Coronary artery (tissue), 2 donors: ENCODE data around the gene TM9SF3.

Source experiments
- DNase-seq: peaks from one replicate; pipeline ENCODE4 v3.0.0-alpha.2; 2017; ENCODE audit warnings: low spot score
- H3K27ac ChIP-seq, 2 donors: fragments of 200-600 bp; sonication (generic); one replicate each; pipeline ENCODE4 v1.5.1; 2016 to 2019
- H3K4me3 ChIP-seq: fragments of 200-600 bp; sonication (generic); 2 replicates; pipeline ENCODE4 v1.5.1; 2016; ENCODE audit warnings: mild to moderate bottlenecking, moderate library complexity
- TF ChIP-seq, protein P1 (sequence below): fragments of 200-600 bp; sonication (generic); IDR thresholded peaks from one replicate; pipeline ENCODE4 v1.5.1; 2019; ENCODE audit warnings: antibody characterized with exemption

Gene TM9SF3

DNA sequence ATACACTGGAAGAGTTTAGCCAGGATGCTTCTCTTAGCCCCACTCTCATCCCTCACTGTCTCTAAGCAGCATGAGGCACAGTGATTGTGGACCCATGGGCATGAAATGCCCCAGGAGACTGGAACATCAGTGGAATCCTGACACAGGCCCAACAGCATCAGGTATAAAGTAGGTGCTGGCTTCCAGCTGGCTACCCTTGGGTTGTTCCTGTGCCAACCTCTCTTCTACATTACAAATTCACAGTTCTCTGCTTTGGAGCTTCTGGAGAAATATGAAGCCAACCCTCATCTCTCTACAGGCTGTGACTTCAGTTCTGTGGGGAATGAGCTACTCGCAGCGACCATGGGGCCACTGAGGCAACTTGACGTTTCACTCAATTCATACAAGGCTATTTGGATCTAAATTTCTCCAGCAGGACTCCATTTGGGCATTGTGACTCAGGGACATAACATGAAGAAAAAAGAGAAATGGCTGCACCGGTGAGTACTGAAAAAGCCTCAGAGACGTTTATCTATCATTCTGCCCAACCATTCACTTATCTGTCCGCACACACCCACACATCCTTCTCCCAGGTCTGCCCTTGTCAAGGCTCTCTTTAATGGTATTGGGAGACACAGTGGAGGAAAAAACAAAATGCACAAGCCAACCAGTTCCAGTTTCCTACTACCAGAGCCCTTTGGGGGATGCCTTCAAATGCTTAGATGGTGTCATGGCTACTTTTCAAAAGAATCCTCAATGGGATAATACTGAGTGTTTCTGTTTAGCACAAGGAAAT is 35.4 kb upstream of the TM9SF3 start:
- Histone ChIP-seq H3K27ac (no peak overlapping the region), H3K4me3 (no peak overlapping the region)
- DNase-seq: no peak
- TF ChIP-seq, protein P1, sequence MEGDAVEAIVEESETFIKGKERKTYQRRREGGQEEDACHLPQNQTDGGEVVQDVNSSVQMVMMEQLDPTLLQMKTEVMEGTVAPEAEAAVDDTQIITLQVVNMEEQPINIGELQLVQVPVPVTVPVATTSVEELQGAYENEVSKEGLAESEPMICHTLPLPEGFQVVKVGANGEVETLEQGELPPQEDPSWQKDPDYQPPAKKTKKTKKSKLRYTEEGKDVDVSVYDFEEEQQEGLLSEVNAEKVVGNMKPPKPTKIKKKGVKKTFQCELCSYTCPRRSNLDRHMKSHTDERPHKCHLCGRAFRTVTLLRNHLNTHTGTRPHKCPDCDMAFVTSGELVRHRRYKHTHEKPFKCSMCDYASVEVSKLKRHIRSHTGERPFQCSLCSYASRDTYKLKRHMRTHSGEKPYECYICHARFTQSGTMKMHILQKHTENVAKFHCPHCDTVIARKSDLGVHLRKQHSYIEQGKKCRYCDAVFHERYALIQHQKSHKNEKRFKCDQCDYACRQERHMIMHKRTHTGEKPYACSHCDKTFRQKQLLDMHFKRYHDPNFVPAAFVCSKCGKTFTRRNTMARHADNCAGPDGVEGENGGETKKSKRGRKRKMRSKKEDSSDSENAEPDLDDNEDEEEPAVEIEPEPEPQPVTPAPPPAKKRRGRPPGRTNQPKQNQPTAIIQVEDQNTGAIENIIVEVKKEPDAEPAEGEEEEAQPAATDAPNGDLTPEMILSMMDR: no peak

DNA sequence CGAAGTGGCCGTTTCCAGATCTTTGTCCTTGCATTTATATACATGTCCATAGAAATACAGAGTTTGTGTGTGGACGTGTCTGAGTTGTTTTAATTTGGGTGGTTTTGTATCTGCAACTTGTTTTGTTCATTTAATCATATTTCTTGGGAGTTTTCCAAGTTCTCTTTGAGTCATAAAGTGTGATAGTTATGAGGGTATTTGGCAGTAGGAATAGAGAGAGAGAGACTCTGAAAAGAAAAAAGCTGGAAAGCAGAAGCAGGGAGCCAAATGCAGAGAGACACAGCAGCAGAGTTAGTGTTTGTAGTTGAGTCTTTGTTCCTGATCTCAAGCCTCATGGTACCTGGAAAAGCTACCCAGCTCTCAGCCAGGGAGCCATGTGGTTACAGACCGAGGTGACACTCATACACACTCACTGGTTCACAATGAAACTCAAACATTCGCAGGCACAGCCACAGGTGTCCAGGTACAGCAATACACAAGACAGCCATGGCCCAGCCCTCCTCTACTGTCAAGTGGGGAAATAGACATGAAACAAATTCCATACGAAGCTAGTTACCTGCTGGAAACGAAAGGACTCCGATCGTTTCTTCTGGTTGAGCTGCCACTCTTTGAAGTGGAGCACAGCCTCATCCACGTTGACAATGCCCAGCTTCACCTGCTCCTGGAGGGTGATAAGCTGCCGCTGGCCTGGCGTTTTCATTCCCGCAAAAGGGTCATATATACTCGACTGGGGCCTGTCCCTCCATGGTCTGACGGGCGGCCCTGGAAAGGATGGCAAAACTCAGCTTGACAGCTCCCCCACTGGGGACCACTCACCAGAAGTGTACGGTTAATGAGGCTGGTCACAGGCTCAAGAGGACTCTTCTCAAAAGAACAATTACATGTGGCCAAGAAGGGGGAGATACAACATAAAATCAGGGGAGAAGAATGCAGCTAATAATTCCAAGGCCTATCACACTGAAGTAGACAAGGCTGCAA is 33.3 kb upstream of the TM9SF3 start:
- no peak for DNase-seq
- H3K27ac ChIP-seq: no peak overlapping the region
- TF ChIP-seq, protein P1: no peak
- H3K4me3 ChIP-seq: no peak overlapping the region

DNA sequence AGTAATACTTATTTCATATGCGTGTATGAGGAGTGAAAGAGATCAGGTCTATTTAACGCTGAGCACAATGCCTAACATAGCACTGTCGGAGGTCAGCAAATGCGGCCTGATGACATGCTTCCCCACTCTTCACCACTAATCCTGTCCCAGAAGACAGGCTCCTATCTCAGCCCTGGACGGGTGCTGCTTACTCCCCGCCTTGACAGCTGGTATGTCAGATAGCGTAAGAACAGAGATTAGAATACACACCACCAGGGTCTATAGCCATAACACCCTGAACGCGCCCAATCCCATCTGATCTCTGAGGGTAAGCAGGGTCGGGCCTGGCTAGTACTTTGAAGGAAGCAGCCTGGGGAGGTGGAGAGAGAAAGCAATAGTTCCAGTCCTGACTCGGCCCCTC is 32.3 kb upstream of the TM9SF3 start:
- H3K27ac ChIP-seq: no peak overlapping the region
- TF ChIP-seq, protein P1: no peak
- DNase-seq: no peak

DNA sequence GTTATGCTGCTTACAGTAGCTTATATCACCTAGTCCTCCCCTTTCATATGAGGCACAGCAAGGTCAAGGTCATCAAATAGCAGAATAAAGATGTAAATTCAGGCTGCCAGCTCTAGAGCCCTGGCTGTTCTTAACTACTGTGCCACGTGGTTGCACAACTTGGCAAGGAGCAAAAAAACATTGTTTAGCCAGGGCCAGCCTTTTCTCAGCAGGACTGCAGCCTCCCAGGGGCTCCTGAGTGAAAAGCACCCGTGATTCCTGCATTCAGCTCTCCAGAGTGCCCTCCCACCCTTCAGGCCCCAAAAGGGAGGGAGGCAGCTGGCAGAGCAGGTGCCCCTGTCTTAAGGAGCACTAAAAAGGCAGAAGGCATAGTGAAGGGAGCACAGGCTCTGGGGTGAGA is 31.8 kb upstream of the TM9SF3 start:
- H3K27ac ChIP-seq: no peak overlapping the region
- DNase-seq: no peak
- H3K4me3 ChIP-seq: no peak overlapping the region
- TF ChIP-seq, protein P1: no peak

More for the DNA sequence above, 32.3 kb upstream of the TM9SF3 start:
- no peak overlapping the region for H3K4me3 ChIP-seq

DNA sequence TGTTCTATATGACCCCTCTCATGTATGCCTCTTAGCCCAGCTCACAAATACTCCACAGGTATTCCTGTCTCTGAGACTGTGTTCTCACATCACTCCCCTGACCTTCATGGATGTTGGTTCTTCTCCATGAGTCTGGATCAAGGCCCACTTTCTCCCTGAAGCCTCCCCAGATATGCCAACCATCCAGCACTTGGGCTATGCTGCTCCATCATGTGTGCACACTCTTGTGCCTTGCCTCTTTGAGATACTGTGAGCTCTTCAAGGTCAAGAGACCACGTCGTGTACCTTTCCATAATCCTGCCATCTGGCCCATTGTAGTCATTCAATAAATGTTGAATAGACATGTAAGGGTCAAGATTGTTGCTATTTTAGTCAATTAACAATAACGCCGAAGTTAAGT is 30.1 kb upstream of the TM9SF3 start:
- TF ChIP-seq, protein P1: no peak
- Histone ChIP-seq H3K27ac (no peak overlapping the region), H3K4me3 (no peak overlapping the region)
- DNase-seq: no peak

DNA sequence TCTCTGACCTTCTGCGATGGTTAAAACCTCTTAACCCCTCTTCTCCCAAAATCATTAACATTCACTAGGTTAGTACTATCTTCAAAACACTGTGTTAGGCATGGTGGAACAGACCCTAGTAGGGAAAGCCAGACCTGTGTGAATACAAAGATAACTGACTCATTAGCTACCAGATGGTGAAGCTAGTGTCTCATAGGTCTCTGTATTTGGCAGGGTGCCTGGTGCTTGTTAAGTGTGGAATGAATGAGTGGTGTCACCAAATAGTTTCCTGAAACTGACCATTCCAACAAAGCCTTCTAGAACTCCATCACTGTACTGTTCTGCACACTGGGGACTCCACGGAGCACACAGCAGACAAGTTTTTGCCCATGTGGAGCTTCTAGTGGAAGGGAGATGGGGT is 27.7 kb upstream of the TM9SF3 start:
- Histone ChIP-seq H3K27ac (no peak overlapping the region), H3K4me3 (no peak overlapping the region)
- DNase-seq: no peak
- TF ChIP-seq, protein P1: no peak
